Muscle of leg (tissue), 11 donors: ENCODE results near the gene EVL. TPM values are rescaled to one million over a fixed set of nuclear protein-coding genes. Genes with fewer than 3 reads are reported as not detected.

Experiments
- DNase-seq: peaks from one replicate; pipeline ENCODE4 v3.0.0; 2013
- H3K27ac ChIP-seq: one replicate; pipeline ENCODE4 v1.5.1; 2013; ENCODE audit warnings: mild to moderate bottlenecking, low read length, control low read depth
- H3K27me3 ChIP-seq: one replicate; pipeline ENCODE4 v1.6.1; 2013; ENCODE audit warnings: low read length; ENCODE audit not compliant: control insufficient read depth, insufficient read depth
- H3K36me3 ChIP-seq: one replicate; pipeline ENCODE4 v1.6.1; 2013; ENCODE audit warnings: low read length; ENCODE audit not compliant: control insufficient read depth, insufficient read depth
- H3K4me1 ChIP-seq: one replicate; pipeline ENCODE4 v1.6.1; 2013; ENCODE audit warnings: low read length; ENCODE audit not compliant: control insufficient read depth, insufficient read depth
- H3K4me3 ChIP-seq: one replicate; pipeline ENCODE4 v1.5.1; 2013; ENCODE audit warnings: low read length, control low read depth
- H3K9me3 ChIP-seq: replicated peaks from 2 replicates; pipeline ENCODE4 v1.6.1; 2013; ENCODE audit warnings: low read depth, low read length; ENCODE audit not compliant: control insufficient read depth
- WGBS: methylation state at CpG from one replicate; pipeline ENCODE4 v1.1.5; 2013; ENCODE audit warnings: missing lambda C conversion rate; ENCODE audit not compliant: insufficient coverage; 5-methylcytosine and 5-hydroxymethylcytosine counted together
- polyA plus RNA-seq, 8 donors: library from polyadenylated mRNA; unstranded; fragments of 120-200 nt; gene quantifications; one replicate each; pipeline versions ENCODE4 v1.2.1 to v1.2.3, GENCODE V29; 2013; ENCODE audit warnings: inconsistent platforms in 1 of 8, low replicate concordance in 1 of 8; ENCODE audit not compliant: insufficient read length in 8 of 8, insufficient read depth in 1 of 8
- total RNA-seq: library from RNA; stranded (reverse); fragments of 120-200 nt; gene quantifications from one replicate; pipeline ENCODE4 v1.2.4, GENCODE V29; 2013

EVL gene
- total and polyA plus RNA-seq, 9 donors: 32.8 to 85.2 (median 60.7) TPM

DNA sequence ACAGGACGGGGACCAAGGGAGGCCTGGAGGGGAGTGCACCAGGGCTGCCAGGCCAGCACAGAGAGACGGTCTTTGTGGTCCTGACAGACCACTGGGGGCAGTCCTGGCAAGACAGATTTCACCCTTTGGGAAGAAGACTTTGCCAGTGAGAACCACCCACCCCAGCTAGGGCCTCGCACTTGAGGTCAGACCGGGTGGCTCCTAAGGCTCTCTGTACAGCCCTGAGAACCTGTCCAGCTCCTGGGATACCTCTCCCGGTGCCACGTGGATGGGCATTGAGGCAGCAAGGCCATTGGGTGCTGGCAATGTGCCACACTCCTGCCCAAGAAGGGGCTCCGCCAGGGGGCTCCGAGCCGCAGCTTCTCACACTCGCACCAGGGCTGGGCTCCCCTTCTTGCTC is 51.8 kb downstream of the EVL start:
- H3K9me3 ChIP-seq: no peaks in the 10 kb centered on the region
- H3K36me3 ChIP-seq: peaks cover 8% of the 10 kb centered on the region
- H3K27me3 ChIP-seq: no peaks in the 10 kb centered on the region
- peaks cover 18% of the 10 kb centered on the region for H3K4me1 ChIP-seq
- H3K27ac ChIP-seq: no peak overlapping the region
- 71% methylated on average over 7 of the region's 10 CpGs for WGBS
- H3K4me3 ChIP-seq: no peak overlapping the region
- no peak for DNase-seq

DNA sequence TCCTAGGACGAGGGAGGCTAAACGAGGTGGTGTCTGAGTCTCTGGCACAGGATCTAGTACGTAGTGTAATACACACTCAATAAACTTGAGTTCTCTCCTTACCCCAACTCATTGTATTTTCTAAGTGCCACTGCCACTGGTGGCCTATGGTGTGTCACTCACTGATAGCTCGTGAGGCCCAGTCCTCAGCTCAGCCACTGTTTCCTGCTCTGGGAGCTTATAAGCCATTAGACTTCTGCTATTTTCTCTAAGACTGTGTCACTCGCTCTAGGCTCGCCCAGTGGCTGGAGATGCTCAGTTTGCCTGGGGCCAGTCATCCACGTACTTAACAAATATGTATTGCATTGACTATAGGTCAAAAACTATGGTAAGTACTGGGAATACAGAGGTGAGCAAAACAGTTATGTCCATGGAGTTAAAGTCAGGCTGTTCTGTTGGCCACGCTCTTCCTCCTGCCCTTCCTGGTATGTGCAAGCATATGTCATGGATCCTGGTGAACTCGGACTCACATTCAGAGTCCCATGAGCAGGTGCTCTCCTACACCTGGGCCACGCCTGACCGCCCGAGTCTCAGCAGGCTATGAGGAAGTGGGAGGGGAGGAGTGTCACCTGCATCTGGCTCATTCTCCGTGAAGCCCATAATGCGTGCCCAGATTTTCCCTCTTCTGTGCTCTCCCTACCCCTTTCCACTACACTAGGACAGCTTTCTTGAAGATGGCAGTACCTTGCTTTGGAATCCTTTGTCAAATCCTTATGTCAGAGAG is 52.6 kb downstream of the EVL start:
- Histone ChIP-seq H3K36me3 (peaks cover 8% of the 10 kb centered on the region), H3K9me3 (no peaks in the 10 kb centered on the region), H3K27me3 (no peaks in the 10 kb centered on the region), H3K27ac (no peak overlapping the region), H3K4me3 (no peak overlapping the region), H3K4me1 (peaks cover 25% of the 10 kb centered on the region)
- no peak for DNase-seq
- 87% methylated on average over 4 of the region's 14 CpGs for WGBS

DNA sequence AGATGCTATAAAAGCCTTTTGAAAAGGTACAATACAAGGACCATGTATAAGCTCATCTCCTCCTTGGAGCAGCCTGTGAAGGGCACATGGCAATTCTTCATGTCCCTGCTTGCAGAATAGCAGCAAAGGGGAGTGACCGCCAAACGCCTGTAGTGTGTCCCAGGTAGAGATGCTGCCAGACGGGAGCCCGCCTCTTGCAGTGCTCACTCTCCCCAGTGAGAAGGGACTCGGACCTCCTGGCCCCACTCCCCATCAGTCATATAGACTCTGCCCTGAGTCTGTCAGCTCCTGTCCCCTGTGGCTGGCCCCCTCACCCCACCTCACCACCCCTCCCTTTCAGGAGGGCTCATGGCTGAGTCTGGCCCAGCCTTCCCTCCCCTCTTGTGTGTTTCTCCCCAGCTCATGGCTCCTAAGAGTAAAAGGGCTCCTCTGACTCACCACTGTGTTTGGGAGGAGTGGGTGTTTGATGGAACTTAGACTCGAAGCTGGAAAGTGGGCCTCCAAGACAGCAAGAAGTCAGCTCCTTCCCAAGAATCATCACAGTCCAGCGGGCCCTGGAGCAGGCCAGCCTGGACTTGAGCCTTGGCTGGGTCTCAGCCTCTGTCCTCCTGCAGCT is 53.3 kb downstream of the EVL start:
- Histone ChIP-seq H3K36me3 (peaks cover 8% of the 10 kb centered on the region), H3K27ac (no peak overlapping the region), H3K9me3 (no peaks in the 10 kb centered on the region), H3K27me3 (no peaks in the 10 kb centered on the region), H3K4me1 (peaks cover 32% of the 10 kb centered on the region), H3K4me3 (no peak overlapping the region)
- WGBS: 84% methylated on average over 5 of the region's 7 CpGs
- no peak for DNase-seq

DNA sequence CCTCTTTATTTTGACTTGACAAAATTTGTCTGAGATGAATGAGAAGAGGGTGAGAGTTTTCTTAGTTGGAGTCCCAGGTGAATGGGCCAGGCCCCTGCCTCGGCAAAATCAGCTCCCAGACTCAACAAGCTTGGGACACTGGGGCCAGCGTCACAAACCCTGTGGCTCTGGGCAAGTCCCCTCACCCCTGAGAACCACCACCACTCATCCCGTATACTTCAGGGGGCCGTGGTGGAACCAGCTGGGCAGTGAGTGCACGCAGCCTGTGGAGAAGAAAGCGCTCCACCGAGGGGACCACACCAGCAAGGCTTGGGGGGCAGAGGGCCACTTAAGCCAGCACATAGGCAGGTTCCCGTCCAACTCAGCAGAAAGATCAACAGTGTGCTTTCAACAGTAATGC is 54.0 kb downstream of the EVL start:
- Histone ChIP-seq H3K27me3 (no peaks in the 10 kb centered on the region), H3K4me1 (peaks cover 33% of the 10 kb centered on the region), H3K36me3 (peaks cover 8% of the 10 kb centered on the region), H3K9me3 (no peaks in the 10 kb centered on the region), H3K27ac (no peak overlapping the region), H3K4me3 (no peak overlapping the region)
- DNase-seq: no peak
- 85% methylated on average over 5 of the region's 8 CpGs for WGBS

DNA sequence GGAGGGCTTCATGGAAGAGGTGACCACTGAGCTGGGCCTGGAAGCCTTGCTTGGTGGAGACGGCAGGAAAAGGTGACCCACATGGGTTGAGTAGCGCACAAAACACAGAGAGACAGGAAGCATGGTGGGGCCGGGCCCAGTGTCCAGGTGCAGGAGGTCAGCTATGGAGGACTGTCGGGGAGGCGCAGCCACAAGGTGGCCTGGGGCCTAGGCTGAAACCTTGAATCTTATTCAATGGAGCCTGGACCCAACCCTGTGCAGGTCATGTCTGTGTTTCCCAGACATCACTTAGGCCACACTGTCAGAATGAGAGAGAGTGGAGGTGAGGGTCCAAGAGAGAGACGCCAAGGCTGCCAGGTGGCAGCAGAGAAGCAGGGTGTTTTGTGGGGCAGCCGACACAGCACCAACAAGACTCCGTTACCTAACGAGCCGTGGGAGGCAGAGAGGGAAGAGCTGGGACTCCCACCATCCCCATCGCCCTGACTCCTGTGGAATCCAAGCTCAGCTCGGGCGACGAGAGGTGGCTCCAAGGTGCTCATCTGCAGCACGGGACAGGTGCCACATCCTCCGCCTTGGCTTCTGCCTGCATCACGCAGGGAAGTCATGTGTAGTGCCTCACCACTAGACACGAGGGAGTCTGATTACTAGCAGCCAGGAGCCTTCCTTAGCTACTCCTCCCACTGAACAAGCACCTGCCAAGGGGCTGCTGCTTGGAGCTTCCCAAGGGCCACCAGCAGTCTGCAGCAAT is 55.5 kb downstream of the EVL start:
- H3K36me3 ChIP-seq: peaks cover 18% of the 10 kb centered on the region
- no peaks in the 10 kb centered on the region for H3K27me3 ChIP-seq
- no peak overlapping the region for H3K27ac ChIP-seq
- DNase-seq: no peak
- H3K4me3 ChIP-seq: no peak overlapping the region
- H3K4me1 ChIP-seq: peaks cover 33% of the 10 kb centered on the region
- no peaks in the 10 kb centered on the region for H3K9me3 ChIP-seq
- WGBS: 89% methylated on average over 12 of the region's 18 CpGs

DNA sequence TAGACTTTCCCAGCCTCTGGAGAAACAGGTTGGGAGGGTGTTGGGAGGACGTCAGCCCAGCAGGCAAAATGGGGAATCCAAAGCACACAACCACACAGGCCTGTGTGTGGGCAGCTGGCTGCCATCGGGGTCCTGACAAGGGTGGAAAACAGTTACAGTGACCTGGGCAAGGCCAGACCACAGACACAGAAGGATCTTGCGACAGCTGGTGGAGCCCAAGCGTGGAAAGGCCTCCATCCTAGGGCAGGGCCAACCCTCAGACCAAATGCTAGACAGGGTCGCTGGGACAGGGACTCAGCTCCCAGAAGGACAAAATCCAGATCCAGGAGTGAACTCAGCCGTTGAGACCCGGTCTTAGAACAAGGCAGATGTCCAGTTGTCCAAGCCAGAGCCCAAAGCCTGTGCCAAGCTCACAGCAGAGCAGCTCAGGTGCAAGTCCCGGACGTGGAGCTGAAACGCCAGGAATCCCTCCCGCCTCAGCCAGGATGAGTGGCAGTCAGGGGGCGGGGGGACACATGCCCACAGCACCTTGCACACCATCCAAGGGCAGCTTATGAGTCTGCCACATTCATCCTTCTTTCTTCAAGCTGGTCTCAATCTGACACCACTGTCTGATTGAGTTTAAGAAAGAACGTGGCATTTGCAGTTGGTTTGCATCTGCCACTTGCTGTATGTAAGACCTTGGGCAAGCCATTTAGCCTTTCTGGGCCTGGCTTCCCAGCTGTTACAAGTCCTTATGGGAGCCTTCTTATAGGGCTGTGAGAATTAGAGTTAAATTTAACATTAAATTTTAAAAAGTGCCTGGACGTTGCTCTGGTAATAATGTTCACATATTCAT is 56.6 kb downstream of the EVL start:
- Histone ChIP-seq H3K27me3 (no peaks in the 10 kb centered on the region), H3K4me3 (no peak overlapping the region), H3K4me1 (peaks cover 33% of the 10 kb centered on the region), H3K36me3 (peaks cover 16% of the 10 kb centered on the region), H3K9me3 (no peaks in the 10 kb centered on the region), H3K27ac (no peak overlapping the region)
- no peak for DNase-seq
- whole genome bisulfite sequencing: 79% methylated on average over 10 of the region's 14 CpGs

DNA sequence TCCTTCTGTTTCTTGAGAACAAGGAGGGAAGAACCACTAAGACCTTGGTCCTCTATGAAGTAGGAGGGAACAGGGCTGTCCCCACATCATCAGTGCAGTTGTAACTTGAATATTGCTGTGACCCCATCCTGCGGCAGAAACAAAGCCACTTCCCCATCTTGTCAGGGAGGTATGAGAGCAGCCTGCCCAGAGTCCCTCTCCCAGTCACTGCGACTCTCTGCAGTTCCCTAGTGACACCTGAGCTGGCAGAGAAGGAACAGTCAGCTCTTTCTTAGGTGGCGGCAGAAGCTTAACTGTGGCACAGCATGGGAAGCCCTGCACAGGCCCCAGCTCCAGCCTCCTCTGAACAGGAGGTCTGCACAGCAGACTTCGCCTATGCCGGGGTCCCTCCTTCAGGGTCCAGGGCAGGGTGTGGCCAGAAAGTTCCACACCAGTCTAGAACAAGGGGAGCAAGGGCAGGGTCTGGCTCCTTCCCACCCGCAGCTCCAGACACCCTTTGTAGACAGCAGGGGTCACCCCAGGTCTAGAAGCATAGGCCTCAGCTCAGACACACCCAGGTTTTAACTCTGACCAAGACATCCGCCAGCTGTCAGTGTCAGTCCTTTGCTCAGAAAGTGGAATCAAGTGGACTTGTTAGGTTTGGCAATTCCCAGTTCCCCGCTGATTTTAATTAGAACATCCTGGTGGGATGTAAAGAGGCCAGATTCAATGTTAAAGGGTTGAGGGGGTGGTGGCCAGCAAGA is 57.4 kb downstream of the EVL start:
- Histone ChIP-seq H3K4me3 (no peak overlapping the region), H3K36me3 (peaks cover 12% of the 10 kb centered on the region), H3K4me1 (peaks cover 35% of the 10 kb centered on the region), H3K27me3 (no peaks in the 10 kb centered on the region), H3K9me3 (no peaks in the 10 kb centered on the region), H3K27ac (peak overlapping the region; percentile 32)
- WGBS: 65% methylated on average over 7 of the region's 8 CpGs
- DNase-seq: peak; percentile 80

DNA sequence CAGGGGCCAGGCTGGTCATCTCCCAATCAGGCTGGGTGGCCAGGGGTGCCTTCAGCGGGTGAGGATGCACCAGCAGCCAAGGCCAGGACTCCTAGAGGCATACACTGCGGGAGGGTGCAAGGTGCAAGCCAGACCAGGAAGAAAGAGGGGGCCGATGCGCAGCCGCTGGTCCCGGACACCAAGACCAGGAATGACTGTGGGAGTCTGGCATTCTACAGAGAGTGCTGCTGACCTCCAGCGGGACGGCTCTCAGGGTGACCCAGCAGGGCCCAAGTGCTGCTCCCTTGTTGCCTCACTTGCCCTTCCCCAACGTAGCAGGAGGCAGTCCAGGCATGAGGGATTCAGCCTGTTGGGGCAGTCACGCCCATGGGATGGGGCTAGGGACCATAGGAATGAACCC is 58.4 kb downstream of the EVL start:
- Histone ChIP-seq H3K36me3 (peaks cover 12% of the 10 kb centered on the region), H3K27ac (no peak overlapping the region), H3K9me3 (no peaks in the 10 kb centered on the region), H3K27me3 (no peaks in the 10 kb centered on the region), H3K4me3 (no peak overlapping the region), H3K4me1 (peaks cover 44% of the 10 kb centered on the region)
- WGBS: 96% methylated on average over 5 of the region's 10 CpGs
- no peak for DNase-seq

DNA sequence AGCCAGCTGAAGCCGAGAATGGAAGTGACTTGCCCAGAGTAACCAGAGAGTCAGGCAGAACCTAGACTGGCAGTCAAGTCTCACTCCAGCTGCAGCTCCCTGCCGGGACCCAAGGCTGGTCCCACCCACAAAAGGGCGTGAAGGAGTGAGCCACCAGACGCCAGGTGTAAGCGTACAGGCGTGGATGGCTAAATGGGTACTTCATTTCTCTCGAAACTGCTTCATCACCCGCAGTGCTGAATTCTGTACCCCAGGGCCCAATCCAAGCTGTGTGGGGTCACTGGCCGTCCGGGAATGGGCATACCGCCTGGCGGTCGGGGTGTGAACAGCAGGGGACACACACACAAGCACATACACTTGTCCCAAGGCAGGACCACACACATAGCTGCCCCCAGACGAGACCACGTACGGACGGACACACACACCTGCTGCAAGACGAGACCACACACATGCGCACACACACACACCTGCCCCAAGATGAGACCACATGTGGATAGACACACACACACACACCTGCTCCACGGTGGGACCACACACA is 59.4 kb downstream of the EVL start:
- H3K4me3 ChIP-seq: no peak overlapping the region
- DNase-seq: no peak
- peaks cover 16% of the 10 kb centered on the region for H3K36me3 ChIP-seq
- no peaks in the 10 kb centered on the region for H3K27me3 ChIP-seq
- H3K9me3 ChIP-seq: no peaks in the 10 kb centered on the region
- no peak overlapping the region for H3K27ac ChIP-seq
- WGBS: 78% methylated on average over 20 of the region's 20 CpGs
- H3K4me1 ChIP-seq: peaks cover 53% of the 10 kb centered on the region
